ENCODE data around the gene RNASE7.

Gene RNASE7

DNA sequence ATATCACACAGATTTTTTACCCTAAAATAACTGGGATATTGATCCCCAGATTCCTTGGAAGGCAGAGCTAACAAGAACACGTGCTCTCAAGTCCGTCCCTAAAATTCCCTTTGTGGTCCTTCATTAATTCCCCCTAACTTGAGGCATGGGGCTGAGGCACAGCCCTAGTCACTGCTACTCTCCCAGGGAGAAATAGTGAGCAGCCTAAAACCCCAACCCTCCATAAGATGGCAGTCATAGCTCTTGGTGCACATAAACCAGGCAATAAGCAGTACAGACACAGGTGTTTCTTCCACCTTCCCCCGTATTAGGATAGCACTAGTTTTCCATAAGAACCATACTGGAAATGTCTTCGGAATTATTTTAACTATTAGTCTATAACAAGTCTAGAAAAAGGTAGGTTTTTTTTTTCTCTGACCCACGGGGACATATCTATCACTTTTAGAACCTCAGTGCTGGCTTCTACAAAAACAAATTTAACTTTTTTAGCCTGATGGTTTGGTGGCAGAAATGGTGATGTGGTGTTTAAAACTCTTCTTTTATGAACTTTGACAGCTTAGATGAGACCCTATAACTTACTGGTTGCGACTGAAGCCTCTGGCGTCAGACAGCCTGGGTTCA is 24.8 kb downstream of the RNASE7 start:
- no peak for DNase-seq
- Histone ChIP-seq H3K36me3 (no peaks in the 10 kb centered on the region), H3K4me3 (ENCODE audit: low read depth, low read length) (no peak overlapping the region), H3K9me3 (no peaks in the 10 kb centered on the region), H3K27me3 (peaks cover 12% of the 10 kb centered on the region), H3K4me1 (peaks cover 9% of the 10 kb centered on the region; the same call in 1 of the 2 replicates)
- TF ChIP-seq, protein P1, sequence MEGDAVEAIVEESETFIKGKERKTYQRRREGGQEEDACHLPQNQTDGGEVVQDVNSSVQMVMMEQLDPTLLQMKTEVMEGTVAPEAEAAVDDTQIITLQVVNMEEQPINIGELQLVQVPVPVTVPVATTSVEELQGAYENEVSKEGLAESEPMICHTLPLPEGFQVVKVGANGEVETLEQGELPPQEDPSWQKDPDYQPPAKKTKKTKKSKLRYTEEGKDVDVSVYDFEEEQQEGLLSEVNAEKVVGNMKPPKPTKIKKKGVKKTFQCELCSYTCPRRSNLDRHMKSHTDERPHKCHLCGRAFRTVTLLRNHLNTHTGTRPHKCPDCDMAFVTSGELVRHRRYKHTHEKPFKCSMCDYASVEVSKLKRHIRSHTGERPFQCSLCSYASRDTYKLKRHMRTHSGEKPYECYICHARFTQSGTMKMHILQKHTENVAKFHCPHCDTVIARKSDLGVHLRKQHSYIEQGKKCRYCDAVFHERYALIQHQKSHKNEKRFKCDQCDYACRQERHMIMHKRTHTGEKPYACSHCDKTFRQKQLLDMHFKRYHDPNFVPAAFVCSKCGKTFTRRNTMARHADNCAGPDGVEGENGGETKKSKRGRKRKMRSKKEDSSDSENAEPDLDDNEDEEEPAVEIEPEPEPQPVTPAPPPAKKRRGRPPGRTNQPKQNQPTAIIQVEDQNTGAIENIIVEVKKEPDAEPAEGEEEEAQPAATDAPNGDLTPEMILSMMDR (IDR thresholded peaks at IDR 0.05; ENCODE audit: low read depth, low read length) = peak; percentile 55

- Histone ChIP-seq H3K9me3 (no peaks in the 10 kb centered on the region), H3K36me3 (no peaks in the 10 kb centered on the region; the same call in 1 of the 2 replicates), H3K4me1 (peaks cover 12% of the 10 kb centered on the region; the same call in 1 of the 2 replicates), H3K4me3 (ENCODE audit: low read depth, low read length) (peak overlapping the region; percentile 84), H3K27me3 (peaks cover 12% of the 10 kb centered on the region)
- peak; percentile 74 for DNase-seq
- TF ChIP-seq, protein P1 (IDR thresholded peaks at IDR 0.05; ENCODE audit: low read depth, low read length) = peak; percentile 79
Measured at GRCh38 chr14:21068521-21069387, 26.6 kb downstream of the RNASE7 start.

DNA sequence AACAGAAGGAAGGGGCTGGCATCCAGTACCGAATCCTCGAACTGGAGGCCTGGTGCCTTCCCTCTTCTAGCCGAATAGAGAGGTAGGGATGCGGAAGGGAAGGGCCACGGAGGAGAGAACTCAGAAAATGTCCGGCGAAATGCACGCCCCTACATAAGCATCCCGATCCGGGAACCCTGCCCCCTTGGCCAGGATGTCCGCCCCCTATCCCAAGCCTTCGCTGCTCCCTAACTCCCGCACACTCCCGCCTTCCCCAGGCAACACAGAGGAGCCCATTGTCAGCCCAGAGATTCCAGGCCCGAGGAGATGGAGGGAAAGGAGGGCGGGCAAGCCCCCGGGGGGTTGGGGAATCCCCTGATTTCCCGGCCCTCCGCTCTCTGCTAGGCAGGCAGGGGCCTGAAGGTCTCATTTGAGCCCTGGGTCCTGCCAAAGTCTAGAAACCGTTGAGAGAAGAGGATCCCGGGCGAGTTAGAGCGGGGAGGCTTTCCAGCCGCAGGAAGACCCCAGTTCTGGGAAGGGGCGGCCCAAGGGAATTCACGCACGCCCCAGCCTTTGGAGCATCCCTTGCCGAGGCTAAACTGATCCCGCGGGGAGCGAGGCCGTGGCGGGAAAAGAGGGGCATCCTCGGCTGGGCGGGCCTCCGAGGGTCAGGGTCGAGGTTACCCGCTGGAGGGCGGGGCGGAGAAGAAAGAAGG is 27.4 kb downstream of the RNASE7 start:
- Histone ChIP-seq H3K9me3 (no peaks in the 10 kb centered on the region), H3K4me1 (peaks cover 12% of the 10 kb centered on the region; the same call in 1 of the 2 replicates), H3K36me3 (no peaks in the 10 kb centered on the region; the same call in 1 of the 2 replicates), H3K27me3 (peaks cover 12% of the 10 kb centered on the region), H3K4me3 (ENCODE audit: low read depth, low read length) (peak overlapping the region; percentile 84)
- DNase-seq = peak; percentile 33
- TF ChIP-seq, protein P1 (IDR thresholded peaks at IDR 0.05; ENCODE audit: low read depth, low read length) = no peak

GRCh38 chr14:21070083-21070609 is 28.0 kb downstream of the RNASE7 start, which contains the start of gene ARHGEF40:
ARHGEF40 (plus strand) TSS chr14:21070304; CDS start chr14:21070397, 93 bp downstream.
- peaks cover 12% of the 10 kb centered on the region for H3K27me3 ChIP-seq
- peaks cover 12% of the 10 kb centered on the region; the same call in 1 of the 2 replicates for H3K4me1 ChIP-seq
- peak within 1 kb of the TSS; percentile 84 for H3K4me3 ChIP-seq (ENCODE audit: low read depth, low read length)
- H3K9me3 ChIP-seq = no peaks in the 10 kb centered on the region
- TF ChIP-seq, protein P1 (IDR thresholded peaks at IDR 0.05; ENCODE audit: low read depth, low read length) = no peak
- H3K36me3 ChIP-seq = peaks cover 2% of the 10 kb centered on the region
- peak; percentile 70 for DNase-seq

DNA sequence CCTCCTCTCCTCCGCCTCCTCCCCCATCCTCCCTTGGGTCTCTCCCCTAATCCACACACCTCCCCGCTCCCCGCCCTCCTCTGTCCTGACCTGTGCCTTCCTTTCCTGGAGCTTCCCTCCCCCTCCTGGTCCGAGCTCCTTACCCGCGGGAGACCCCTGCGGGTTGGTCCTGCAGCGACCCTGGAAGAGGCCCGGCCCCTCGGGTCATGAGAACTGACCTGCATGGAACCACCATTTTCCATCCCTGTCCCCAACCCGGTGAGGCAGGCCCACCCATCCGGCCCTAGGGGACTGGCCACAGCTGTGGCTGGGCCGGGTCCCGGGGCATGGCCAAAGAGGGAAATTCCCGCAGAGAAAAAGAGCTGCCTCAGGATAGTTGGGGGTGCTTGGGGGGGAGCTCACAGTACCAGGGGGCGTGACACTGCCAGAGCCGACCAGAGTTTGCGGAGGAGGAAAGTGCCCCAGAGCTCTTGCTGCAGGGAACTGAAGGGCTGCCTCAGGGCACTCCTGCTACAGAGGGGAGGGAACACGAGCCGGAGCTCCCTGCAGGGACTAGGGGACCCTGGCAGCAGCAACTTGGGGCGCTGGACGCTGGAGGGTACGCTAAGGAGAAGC is 28.6 kb downstream of the RNASE7 start:
- Histone ChIP-seq H3K4me1 (peaks cover 14% of the 10 kb centered on the region), H3K27me3 (peaks cover 12% of the 10 kb centered on the region), H3K4me3 (ENCODE audit: low read depth, low read length) (peak overlapping the region; percentile 84), H3K36me3 (peaks cover 8% of the 10 kb centered on the region), H3K9me3 (no peaks in the 10 kb centered on the region)
- DNase-seq = peak; percentile 52
- TF ChIP-seq, protein P1 (IDR thresholded peaks at IDR 0.05; ENCODE audit: low read depth, low read length) = no peak
